ENCODE measurements around the gene NDUFB2. TPM values are rescaled to one million over a fixed set of nuclear protein-coding genes. Genes with fewer than 3 reads are reported as not detected.

NDUFB2 gene
- 166 and 189 TPM in 2 replicates for total RNA-seq (2022)
- Bru-seq, nascent RNA = percentile 62 among the genes with signal in this experiment
- BruChase-seq, experiment 1, labeled RNA remaining after a 6-hour chase = percentile 56 among the genes with signal in this experiment
- BruChase-seq, experiment 2, labeled RNA remaining after a 2-hour chase = percentile 60 among the genes with signal in this experiment
- long read RNA-seq, transcript NDUFB2-201 (4 exons, 504 nt) = major isoform, 293 of 318 reads
- long read RNA-seq, transcript NDUFB2-208 (4 exons, 499 nt) = minor isoform, 6 of 318 reads
- long read RNA-seq, partial matches to known transcripts = 0 of 318 reads
- long read RNA-seq, other reads (novel, unspliced or antisense) = 9 of 318 reads

DNA sequence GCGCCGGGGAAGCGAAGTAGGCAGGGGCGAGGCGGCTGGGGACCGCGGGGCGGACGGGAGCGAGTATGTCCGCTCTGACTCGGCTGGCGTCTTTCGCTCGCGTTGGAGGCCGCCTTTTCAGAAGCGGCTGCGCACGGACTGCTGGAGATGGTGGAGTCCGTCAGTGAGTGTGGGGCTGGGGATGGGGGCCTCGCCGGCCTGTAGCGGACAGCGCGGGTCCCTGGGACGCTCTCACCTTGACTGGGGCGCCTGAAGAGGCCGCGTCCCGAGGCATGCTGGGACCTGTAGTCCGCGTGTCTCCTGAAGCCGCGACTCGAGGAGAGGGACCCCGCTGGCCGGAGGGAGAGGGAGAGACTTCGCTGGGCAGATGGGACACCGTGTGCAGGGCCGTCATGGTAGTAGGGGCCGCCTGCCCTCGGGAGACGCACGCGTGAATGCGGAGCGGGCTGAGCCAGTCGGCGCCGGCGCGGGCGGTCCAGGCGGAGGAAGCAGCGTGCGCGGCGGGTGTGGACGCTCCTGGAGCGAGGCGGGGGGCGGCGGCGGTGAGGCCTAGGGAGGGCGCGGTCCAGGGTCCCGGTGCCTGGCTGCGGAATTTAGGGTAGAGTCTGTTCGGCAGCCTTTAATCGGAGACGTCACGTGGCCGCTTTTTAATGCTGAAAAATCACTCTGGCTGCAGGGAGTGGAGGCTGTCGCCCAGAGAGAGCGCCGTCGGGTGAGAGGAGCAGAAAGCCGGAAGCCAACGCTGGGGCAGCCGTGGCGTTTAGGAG is at the start of gene NDUFB2:
TSS of gene NDUFB2 (plus strand) at position 29 of the 767 bp plus-strand sequence. CDS start at position 66, 37 bp downstream.
- peak; percentile 83 for DNase-seq (ENCODE audit: unreplicated experiment)
- Mint-ChIP-seq H3K27me3 (ENCODE audit: insufficient read depth, unreplicated experiment) (no peaks in the 10 kb centered on the region), H3K9me3 (ENCODE audit: unreplicated experiment) (no peaks in the 10 kb centered on the region), H3K4me3 (ENCODE audit: unreplicated experiment) (peak within 1 kb of the TSS; percentile 86), H3K36me3 (ENCODE audit: insufficient read depth, unreplicated experiment) (peaks cover 15% of the 10 kb centered on the region), H3K4me1 (ENCODE audit: insufficient read depth, unreplicated experiment) (peaks cover 20% of the 10 kb centered on the region), H3K27ac (ENCODE audit: low read depth, unreplicated experiment) (peak within 1 kb of the TSS; percentile 94)
- TF ChIP-seq, protein P1, sequence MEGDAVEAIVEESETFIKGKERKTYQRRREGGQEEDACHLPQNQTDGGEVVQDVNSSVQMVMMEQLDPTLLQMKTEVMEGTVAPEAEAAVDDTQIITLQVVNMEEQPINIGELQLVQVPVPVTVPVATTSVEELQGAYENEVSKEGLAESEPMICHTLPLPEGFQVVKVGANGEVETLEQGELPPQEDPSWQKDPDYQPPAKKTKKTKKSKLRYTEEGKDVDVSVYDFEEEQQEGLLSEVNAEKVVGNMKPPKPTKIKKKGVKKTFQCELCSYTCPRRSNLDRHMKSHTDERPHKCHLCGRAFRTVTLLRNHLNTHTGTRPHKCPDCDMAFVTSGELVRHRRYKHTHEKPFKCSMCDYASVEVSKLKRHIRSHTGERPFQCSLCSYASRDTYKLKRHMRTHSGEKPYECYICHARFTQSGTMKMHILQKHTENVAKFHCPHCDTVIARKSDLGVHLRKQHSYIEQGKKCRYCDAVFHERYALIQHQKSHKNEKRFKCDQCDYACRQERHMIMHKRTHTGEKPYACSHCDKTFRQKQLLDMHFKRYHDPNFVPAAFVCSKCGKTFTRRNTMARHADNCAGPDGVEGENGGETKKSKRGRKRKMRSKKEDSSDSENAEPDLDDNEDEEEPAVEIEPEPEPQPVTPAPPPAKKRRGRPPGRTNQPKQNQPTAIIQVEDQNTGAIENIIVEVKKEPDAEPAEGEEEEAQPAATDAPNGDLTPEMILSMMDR (IDR thresholded peaks at IDR 0.05; ENCODE audit: unreplicated experiment) = no peak
- POLR2A ChIA-PET = interaction anchor here (0.7 to 1.9 kb wide), 7 partner anchors 11 to 317 kb away, joined by 3 to 15 read pairs (median 4); partner anchors contain the start of gene ADCK2
- CTCF ChIA-PET = interaction anchor here (0.7 to 0.8 kb wide), 2 partner anchors 381 to 825 kb away, joined by 3 to 7 read pairs; no protein-coding TSS in a partner anchor
- intact Hi-C loops (cut with micrococcal nuclease) = loop anchor here (2.0 kb wide), 1 partner anchor 316 kb away; no protein-coding TSS in a partner anchor
- BruUV-seq (replicated peaks) = no TSS peak

DNA sequence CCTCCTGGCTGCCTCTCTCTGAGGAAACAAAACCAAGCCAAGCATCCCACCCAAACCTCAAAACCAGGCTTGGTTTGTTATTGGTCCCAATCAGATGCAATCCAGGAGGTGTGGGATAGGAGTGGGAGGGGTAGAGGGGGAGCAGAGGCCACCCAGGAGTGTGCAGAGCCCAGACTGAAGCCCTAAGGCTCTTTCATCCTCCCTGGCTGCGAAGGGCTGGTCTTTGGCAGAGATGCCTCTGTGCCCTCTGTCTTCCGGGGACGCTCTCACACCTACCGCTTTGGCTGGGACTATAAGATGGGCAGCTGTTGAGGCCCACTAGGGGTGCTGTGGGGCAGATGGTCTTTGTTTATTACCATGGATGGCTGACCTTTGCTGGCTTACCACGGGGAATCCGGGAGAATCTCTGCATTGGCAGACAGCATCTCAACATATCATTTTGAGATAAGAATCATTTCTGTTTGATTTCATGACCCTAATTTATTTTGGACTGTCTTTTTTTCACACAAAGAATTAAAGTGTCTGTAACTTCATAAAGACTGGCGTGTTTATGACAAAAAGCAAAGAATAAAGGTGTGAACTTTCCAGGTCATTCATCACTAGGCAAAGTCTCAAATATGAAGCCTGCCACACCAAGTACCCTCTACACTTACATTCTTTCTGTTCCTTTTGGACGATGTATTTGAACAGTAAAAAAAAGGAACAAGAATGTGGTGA is 49.4 kb upstream of the NDUFB2 start:
- no TSS peak for BruUV-seq (replicated peaks)
- TF ChIP-seq, protein P1 (IDR thresholded peaks at IDR 0.05; ENCODE audit: unreplicated experiment) = peak; percentile 21
- intact Hi-C loops (cut with micrococcal nuclease) = no loop called here
- Mint-ChIP-seq H3K27me3 (ENCODE audit: insufficient read depth, unreplicated experiment) (no peaks in the 10 kb centered on the region), H3K9me3 (ENCODE audit: unreplicated experiment) (no peaks in the 10 kb centered on the region), H3K4me1 (ENCODE audit: insufficient read depth, unreplicated experiment) (peaks cover 18% of the 10 kb centered on the region), H3K27ac (ENCODE audit: low read depth, unreplicated experiment) (no peak overlapping the region), H3K4me3 (ENCODE audit: unreplicated experiment) (no peak overlapping the region), H3K36me3 (ENCODE audit: insufficient read depth, unreplicated experiment) (no peaks in the 10 kb centered on the region)
- POLR2A ChIA-PET = interaction anchor here (0.7 kb wide), 1 partner anchor 15 kb away, joined by 3 read pairs; no protein-coding TSS in a partner anchor
- CTCF ChIA-PET = interaction anchor here (0.6 to 1.2 kb wide), 5 partner anchors 27 to 172 kb away, joined by 3 to 4 read pairs (median 3); no protein-coding TSS in a partner anchor
- peak; percentile 56 for DNase-seq (ENCODE audit: unreplicated experiment)

DNA sequence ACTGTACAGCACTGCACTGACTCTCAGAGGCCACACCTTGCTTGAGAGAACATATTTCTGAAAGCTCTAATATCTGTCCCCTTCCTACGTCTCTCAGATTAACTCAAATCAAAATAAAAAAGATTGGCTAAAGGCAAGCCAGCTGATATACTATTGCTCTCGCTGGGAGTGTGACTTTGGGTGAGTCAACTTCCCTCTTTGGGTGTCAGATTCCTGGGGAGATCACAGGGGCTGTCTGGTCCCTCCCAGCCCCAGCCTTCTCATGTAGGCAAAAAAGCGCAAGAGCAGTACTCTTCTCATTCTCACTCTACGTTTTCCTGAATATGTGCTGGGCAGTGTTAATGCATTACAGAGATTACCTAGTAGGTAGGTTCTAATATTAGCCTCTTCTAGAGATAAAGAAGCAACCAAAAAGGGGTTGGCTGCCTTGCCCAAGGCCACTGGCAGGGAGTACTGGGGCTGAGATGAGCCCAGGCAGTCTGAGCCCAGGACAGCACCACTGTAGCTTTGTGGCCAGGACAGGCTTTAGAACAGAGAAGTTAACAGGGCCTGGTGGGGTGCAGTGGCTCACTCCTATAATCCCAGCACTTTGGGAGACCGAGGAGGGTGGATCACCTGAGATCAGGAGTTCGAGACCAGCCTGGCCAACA is 46.8 kb upstream of the NDUFB2 start:
- peak; percentile 71 for DNase-seq (ENCODE audit: unreplicated experiment)
- no TSS peak for BruUV-seq (replicated peaks)

More for the DNA sequence above, 46.8 kb upstream of the NDUFB2 start:
- Mint-ChIP-seq H3K36me3 (ENCODE audit: insufficient read depth, unreplicated experiment) (peaks cover 4% of the 10 kb centered on the region), H3K4me3 (ENCODE audit: unreplicated experiment) (no peak overlapping the region), H3K27ac (ENCODE audit: low read depth, unreplicated experiment) (peak overlapping the region; percentile 74), H3K9me3 (ENCODE audit: unreplicated experiment) (no peaks in the 10 kb centered on the region), H3K27me3 (ENCODE audit: insufficient read depth, unreplicated experiment) (no peaks in the 10 kb centered on the region), H3K4me1 (ENCODE audit: insufficient read depth, unreplicated experiment) (peaks cover 25% of the 10 kb centered on the region)
- POLR2A ChIA-PET = interaction anchor here (0.7 to 1.2 kb wide), 3 partner anchors 40 to 171 kb away, joined by 3 to 4 read pairs (median 4); no protein-coding TSS in a partner anchor
- intact Hi-C loops (cut with micrococcal nuclease) = loop anchor here (1.0 kb wide), 1 partner anchor 131 kb away; no protein-coding TSS in a partner anchor
- CTCF ChIA-PET = interaction anchor here (0.6 to 6.5 kb wide), 9 partner anchors 20 to 1912 kb away, joined by 3 to 118 read pairs (median 3); no protein-coding TSS in a partner anchor
- TF ChIP-seq, protein P1 (IDR thresholded peaks at IDR 0.05; ENCODE audit: unreplicated experiment) = no peak
